Tibial nerve (tissue), 4 donors: ENCODE measurements around the gene RNF138. TPM values are rescaled to one million over a fixed set of nuclear protein-coding genes. Genes with fewer than 3 reads are reported as not detected.
A peak's percentile ranks its signal among the peaks of the same experiment; 100 is the strongest.

Experiments
- DNase-seq, 2 donors: peaks; one replicate each; pipeline ENCODE4 v3.0.0-alpha.2; 2019; ENCODE audit warnings: low spot score in 2 of 2
- H3K27ac ChIP-seq, 4 donors: fragments of 200-600 bp; sonication (generic) in 3 of 4; one replicate each; pipeline ENCODE4 v1.5.1; 2017 to 2019; ENCODE audit warnings: mild to moderate bottlenecking in 1 of 4
- H3K27me3 ChIP-seq, 2 donors: fragments of 200-600 bp; sonication (generic) in 1 of 2; one replicate each; pipeline versions ENCODE4 v1.5.1 to v1.6.0; 2017 to 2019
- H3K36me3 ChIP-seq, 3 donors: fragments of 200-600 bp; sonication (generic); one replicate each; pipeline ENCODE4 v1.5.1; 2018 to 2019
- H3K4me1 ChIP-seq, 4 donors: fragments of 200-600 bp; sonication (generic) in 3 of 4; one replicate each; pipeline ENCODE4 v1.5.1; 2017 to 2019
- H3K4me3 ChIP-seq, 4 donors: fragments of 200-600 bp; sonication (generic) in 3 of 4; one replicate each; pipeline ENCODE4 v1.5.1; 2017 to 2019; ENCODE audit warnings: mild to moderate bottlenecking in 1 of 4, moderate library complexity in 1 of 4
- H3K9me3 ChIP-seq, 4 donors: fragments of 200-600 bp; sonication (generic) in 3 of 4; one replicate each; pipeline ENCODE4 v1.5.1; 2017 to 2019
- EP300 ChIP-seq, 2 donors: sonication (generic); formaldehyde crosslinking; IDR thresholded peaks; one replicate each; pipeline ENCODE4 v1.6.1; 2017; ENCODE audit warnings: antibody characterized with exemption in 2 of 2, mild to moderate bottlenecking in 1 of 2
- POLR2A ChIP-seq, 2 donors: fragments of 450-650 bp; IDR thresholded peaks; one replicate each; pipeline ENCODE4 v1.6.1; 2017; ENCODE audit warnings: antibody characterized with exemption in 2 of 2, mild to moderate bottlenecking in 2 of 2, moderate library complexity in 2 of 2
- WGBS, 2 donors: methylation state at CpG; one replicate each; pipeline ENCODE4 v1.1.5; 2018; 5-methylcytosine and 5-hydroxymethylcytosine counted together
- total RNA-seq, 4 donors: library from RNA; depleted of rRNA; stranded (reverse); fragments of >200 nt; gene quantifications; one replicate each; pipeline ENCODE4 v1.1.0, GENCODE V29; 2016
- TF ChIP-seq, protein P1 (sequence below), 5 experiments: fragments of 200-600 bp in 3 of 5; fragments of 450-650 bp in 2 of 5; sonication (generic) in 3 of 5; IDR thresholded peaks; one replicate each; pipeline ENCODE4 v1.5.1; 2016 to 2019; ENCODE audit warnings: antibody characterized with exemption in 5 of 5, mild to moderate bottlenecking in 3 of 5, moderate library complexity in 2 of 5

Gene RNF138, protein sequence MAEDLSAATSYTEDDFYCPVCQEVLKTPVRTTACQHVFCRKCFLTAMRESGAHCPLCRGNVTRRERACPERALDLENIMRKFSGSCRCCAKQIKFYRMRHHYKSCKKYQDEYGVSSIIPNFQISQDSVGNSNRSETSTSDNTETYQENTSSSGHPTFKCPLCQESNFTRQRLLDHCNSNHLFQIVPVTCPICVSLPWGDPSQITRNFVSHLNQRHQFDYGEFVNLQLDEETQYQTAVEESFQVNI
- total RNA-seq, result 10 to 100 TPM in 2 of 4 donors, 1 to 10 TPM in 2; 7.8 to 31.5 (median 15.1) TPM

DNA sequence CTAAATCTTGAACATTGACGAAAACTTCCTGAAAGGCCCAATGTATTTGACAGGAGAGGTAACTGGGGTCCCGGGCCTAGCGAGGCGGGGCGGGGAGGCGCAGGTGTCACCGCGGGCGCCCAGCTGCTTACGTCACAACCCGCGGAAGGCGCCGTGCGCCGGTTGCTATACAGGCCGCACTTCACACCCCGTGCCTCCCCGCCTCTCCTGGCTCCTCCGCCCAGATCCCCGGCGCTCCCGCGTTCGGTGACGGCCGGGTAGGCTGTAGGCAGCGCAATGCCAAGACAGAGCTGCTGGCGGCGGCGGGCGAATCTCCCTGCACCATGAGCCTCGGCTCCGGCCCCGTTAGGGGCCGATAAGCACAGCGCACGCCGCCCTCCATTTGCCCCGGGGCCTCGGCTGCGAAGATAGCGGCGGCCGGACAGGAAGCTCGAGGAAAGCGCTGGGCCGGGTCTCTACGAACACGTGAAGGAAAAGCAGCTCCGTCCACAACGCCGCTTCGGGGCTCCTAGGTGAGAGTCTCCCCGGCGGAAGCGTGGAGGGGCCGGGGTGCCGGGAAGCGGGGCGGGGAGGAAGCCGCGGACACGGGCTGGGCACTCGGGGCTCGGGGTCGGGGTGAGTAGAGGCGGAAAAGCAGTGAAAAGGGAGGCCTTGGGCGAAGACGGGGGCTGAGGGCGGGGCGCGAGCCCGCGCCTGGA, at the start of gene RNF138:
RNF138 (plus strand) TSS at position 151 of the 698 bp plus-strand sequence. CDS start 903 bp downstream, outside the sequence.
- Histone ChIP-seq H3K36me3 (no peaks in the 10 kb centered on the region), H3K4me3 (peak within 1 kb of the TSS; percentile 73 to 89 (median 82)), H3K4me1 (peaks cover 0 to 40% (median 21%) of the 10 kb centered on the region in 4 donors), H3K27ac (peak within 1 kb of the TSS; percentile 99 to 100 (median 100)), H3K27me3 (no peaks in the 10 kb centered on the region), H3K9me3 (no peaks in the 10 kb centered on the region)
- TF ChIP-seq, protein P1, sequence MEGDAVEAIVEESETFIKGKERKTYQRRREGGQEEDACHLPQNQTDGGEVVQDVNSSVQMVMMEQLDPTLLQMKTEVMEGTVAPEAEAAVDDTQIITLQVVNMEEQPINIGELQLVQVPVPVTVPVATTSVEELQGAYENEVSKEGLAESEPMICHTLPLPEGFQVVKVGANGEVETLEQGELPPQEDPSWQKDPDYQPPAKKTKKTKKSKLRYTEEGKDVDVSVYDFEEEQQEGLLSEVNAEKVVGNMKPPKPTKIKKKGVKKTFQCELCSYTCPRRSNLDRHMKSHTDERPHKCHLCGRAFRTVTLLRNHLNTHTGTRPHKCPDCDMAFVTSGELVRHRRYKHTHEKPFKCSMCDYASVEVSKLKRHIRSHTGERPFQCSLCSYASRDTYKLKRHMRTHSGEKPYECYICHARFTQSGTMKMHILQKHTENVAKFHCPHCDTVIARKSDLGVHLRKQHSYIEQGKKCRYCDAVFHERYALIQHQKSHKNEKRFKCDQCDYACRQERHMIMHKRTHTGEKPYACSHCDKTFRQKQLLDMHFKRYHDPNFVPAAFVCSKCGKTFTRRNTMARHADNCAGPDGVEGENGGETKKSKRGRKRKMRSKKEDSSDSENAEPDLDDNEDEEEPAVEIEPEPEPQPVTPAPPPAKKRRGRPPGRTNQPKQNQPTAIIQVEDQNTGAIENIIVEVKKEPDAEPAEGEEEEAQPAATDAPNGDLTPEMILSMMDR (IDR thresholded peaks at IDR 0.05), result no peak
- TF ChIP-seq POLR2A (IDR thresholded peaks at IDR 0.05) (peak in 1 of 2 donors; percentile 59), EP300 (IDR thresholded peaks at IDR 0.05) (peak in 1 of 2 donors; percentile 91)
- peak; percentile 76 to 80 for DNase-seq
- 1% methylated on average over 46 to 66 of the region's 75 CpGs for WGBS, 2 donors

DNA sequence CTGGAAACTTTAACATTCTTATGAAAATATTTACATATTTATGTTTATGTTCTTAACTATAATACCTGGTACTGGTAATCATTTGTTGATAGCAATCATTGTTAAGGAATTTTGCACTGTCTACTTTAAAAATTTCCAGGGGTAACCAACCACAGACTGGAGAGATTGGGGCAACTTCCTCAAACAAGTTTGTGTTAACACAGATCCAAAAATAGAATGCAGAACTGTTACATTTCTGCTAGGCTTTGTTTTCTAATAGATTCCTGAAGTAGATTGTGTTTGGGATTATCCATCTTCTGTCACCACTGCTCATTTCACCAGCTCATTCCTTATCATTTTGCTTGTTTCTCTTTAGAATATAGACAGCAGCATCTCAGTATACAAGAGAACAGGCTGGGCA, 49.3 kb upstream of the RNF138 start:
- Histone ChIP-seq H3K4me1 (peaks cover 0 to 6% (median 0%) of the 10 kb centered on the region in 4 donors), H3K9me3 (no peaks in the 10 kb centered on the region), H3K27me3 (no peaks in the 10 kb centered on the region), H3K4me3 (no peak overlapping the region), H3K27ac (no peak overlapping the region), H3K36me3 (peaks cover 0 to 37% (median 0%) of the 10 kb centered on the region in 3 donors)
- no peak for DNase-seq
- TF ChIP-seq, protein P1 (IDR thresholded peaks at IDR 0.05), result no peak
- TF ChIP-seq POLR2A (IDR thresholded peaks at IDR 0.05), result no peak
- no peak for TF ChIP-seq EP300 (IDR thresholded peaks at IDR 0.05)

DNA sequence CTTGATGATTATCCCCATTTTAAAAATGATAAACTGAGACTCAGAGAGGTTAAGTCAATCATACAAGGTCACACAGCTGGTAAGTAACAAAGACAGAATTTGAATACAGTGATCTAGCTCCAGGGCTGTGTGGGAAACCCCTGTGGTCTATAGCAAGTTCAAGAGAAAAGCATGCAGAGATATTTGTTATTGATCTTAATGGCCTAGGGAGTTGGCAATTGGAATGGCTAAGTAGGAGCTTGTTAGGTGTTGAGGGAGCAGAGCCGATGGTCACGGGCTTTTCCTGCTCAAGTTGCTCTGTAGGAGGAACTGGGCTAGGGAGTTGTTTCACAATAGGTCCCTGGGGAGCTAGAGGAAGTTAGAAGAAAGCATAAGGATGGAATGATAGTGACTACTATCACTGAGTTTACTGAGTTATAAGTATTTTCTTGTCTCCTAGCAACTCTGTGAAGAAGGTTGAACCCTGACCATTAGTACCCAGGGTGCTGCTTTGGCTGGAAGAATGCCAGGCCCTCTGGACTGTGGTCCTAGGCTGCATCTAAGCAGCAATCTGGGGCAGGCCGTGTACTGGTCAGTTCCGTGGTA, 43.1 kb upstream of the RNF138 start:
- TF ChIP-seq POLR2A (IDR thresholded peaks at IDR 0.05) (no peak), EP300 (IDR thresholded peaks at IDR 0.05) (peak in 1 of 2 donors; percentile 66)
- TF ChIP-seq, protein P1 (IDR thresholded peaks at IDR 0.05), result no peak
- H3K4me3 ChIP-seq, result no peak overlapping the region
- peaks cover 0 to 21% (median 0%) of the 10 kb centered on the region in 3 donors for H3K36me3 ChIP-seq
- H3K4me1 ChIP-seq, result peaks cover 0 to 18% (median 9%) of the 10 kb centered on the region in 4 donors
- no peaks in the 10 kb centered on the region for H3K27me3 ChIP-seq
- H3K27ac ChIP-seq, result peak overlapping the region in 2 of 4 donors; percentile 54 to 68
- peak; percentile 23 to 70 for DNase-seq
- no peaks in the 10 kb centered on the region for H3K9me3 ChIP-seq
- WGBS, 2 donors, result 53 to 70% methylated on average over 4 of the region's 4 CpGs

DNA sequence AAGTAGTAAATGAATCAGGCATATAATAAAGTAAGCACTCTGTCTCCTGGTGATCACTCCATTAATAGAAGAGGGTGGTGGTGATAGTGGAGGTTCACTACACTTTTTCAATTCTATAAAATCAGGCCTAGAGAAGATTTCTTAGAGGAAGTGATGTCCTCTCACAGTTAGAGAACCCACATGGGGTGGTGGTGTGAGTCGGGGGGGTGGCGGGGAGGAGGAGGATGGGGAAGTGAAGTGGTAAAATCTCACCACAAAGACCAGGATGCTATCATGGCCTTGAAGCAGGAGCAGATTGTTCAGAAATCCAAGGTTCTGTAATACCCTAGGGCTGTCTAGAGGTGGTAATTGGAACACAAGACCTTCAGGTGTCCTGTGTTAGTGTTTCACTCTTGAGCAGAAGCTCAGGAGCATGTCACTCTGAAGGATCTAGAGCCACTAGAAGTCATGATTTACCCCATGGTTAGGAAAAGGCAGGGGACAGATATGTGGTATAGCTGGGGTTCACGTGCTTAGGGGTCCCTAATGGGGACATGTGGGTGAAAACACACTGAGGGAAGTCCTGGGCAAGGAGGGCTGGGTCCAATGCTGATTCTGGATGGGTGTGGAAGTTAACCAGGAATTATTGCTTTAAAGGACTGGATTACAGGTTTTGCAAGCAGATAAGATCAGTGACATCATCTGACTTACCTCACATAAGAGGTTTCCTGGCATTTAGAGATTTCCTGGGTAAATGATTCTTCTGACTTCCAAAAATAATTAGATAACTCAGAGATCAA, 42.1 kb upstream of the RNF138 start:
- DNase-seq, result peak in 1 of 2 donors; percentile 38
- no peaks in the 10 kb centered on the region for H3K9me3 ChIP-seq
- H3K27me3 ChIP-seq, result no peaks in the 10 kb centered on the region
- TF ChIP-seq EP300 (IDR thresholded peaks at IDR 0.05), result no peak
- TF ChIP-seq, protein P1 (IDR thresholded peaks at IDR 0.05), result no peak
- no peak for TF ChIP-seq POLR2A (IDR thresholded peaks at IDR 0.05)
- peaks cover 0 to 18% (median 9%) of the 10 kb centered on the region in 4 donors for H3K4me1 ChIP-seq
- H3K36me3 ChIP-seq, result peaks cover 0 to 19% (median 0%) of the 10 kb centered on the region in 3 donors
- no peak overlapping the region for H3K4me3 ChIP-seq
- H3K27ac ChIP-seq, result peak overlapping the region in 2 of 4 donors; percentile 54 to 68
- 74 to 85% methylated on average over 3 of the region's 3 CpGs for WGBS, 2 donors
